OCI-LY7 (cell line): Measurements from ENCODE around the gene ERBB2. TPM values are rescaled to one million over a fixed set of nuclear protein-coding genes. Genes with fewer than 3 reads are reported as not detected.
A peak's percentile ranks its signal among the peaks of the same experiment; 100 is the strongest.

Experiments used
- BruUV-seq: library from RNA; stranded (reverse); fragments of 400-500 nt; replicated peaks from 2 replicates; lab custom pipeline; 2021; lab: Mats Ljungman, UMichigan
- CTCF ChIA-PET: fragments of 300-600 bp; sonication (Branson Sonifier 250); formaldehyde crosslinking; loops from one replicate; lab custom pipeline; 2022; ENCODE audit warnings: antibody characterized with exemption; ENCODE audit not compliant: unreplicated experiment; lab: Charles Lee
- POLR2A ChIA-PET: fragments of 300-600 bp; sonication (Branson Sonifier 250); formaldehyde crosslinking; loops from one replicate; lab custom pipeline; 2022; ENCODE audit warnings: antibody characterized with exemption; lab: Charles Lee
- DNase-seq: peaks from one replicate; pipeline ENCODE4 v3.0.0-alpha.2; 2015; ENCODE audit warnings: low spot score
- H2AFZ ChIP-seq: fragments of 200-600 bp; sonication (generic), shearing (Covaris generic); 2 replicates; pipeline ENCODE4 v1.6.1; 2014; ENCODE audit warnings: mild to moderate bottlenecking, antibody characterized with exemption, low read length, moderate library complexity
- H3K27ac ChIP-seq: fragments of 200-600 bp; sonication (generic); 2 replicates; pipeline ENCODE4 v1.5.1; 2014; ENCODE audit warnings: mixed run types, low read depth, mild to moderate bottlenecking, moderate library complexity, low read length, inconsistent platforms; ENCODE audit not compliant: poor library complexity, severe bottlenecking
- H3K36me3 ChIP-seq: fragments of 200-600 bp; sonication (generic); 2 replicates; pipeline ENCODE4 v1.6.1; 2014; ENCODE audit warnings: mild to moderate bottlenecking, antibody characterized with exemption, low read length, moderate library complexity, mixed read lengths; ENCODE audit not compliant: insufficient read depth
- H3K4me1 ChIP-seq: fragments of 200-600 bp; sonication (generic); 2 replicates; pipeline ENCODE4 v1.5.1; 2014; ENCODE audit warnings: mild to moderate bottlenecking, low read length; ENCODE audit not compliant: insufficient read depth, poor library complexity, severe bottlenecking
- H3K4me2 ChIP-seq: fragments of 200-600 bp; sonication (generic); 2 replicates; pipeline ENCODE4 v1.6.1; 2014; ENCODE audit warnings: mild to moderate bottlenecking, low read length
- H3K4me3 ChIP-seq: fragments of 200-600 bp; sonication (generic); 2 replicates; pipeline ENCODE4 v1.5.1; 2014; ENCODE audit warnings: mild to moderate bottlenecking, low read depth, low read length; ENCODE audit not compliant: poor library complexity, severe bottlenecking
- H3K79me2 ChIP-seq: fragments of 200-600 bp; sonication (generic); 2 replicates; pipeline ENCODE4 v1.6.1; 2016; ENCODE audit warnings: low read depth, mild to moderate bottlenecking, low read length, moderate library complexity, mixed read lengths; ENCODE audit not compliant: insufficient read depth
- H3K9me2 ChIP-seq: fragments of 200-600 bp; sonication (generic); 2 replicates; pipeline ENCODE4 v1.6.1; 2016; ENCODE audit warnings: mild to moderate bottlenecking, low read length, mixed read lengths; ENCODE audit not compliant: insufficient read depth
- H3K9me3 ChIP-seq: fragments of 200-600 bp; sonication (generic); 2 replicates; pipeline ENCODE4 v1.6.1; 2014; ENCODE audit warnings: mild to moderate bottlenecking, mixed run types, low read length, mixed read lengths
- H4K20me1 ChIP-seq: fragments of 200-600 bp; sonication (generic); 2 replicates; pipeline ENCODE4 v1.6.1; 2014; ENCODE audit warnings: mild to moderate bottlenecking, antibody characterized with exemption, low read length, moderate library complexity, mixed read lengths; ENCODE audit not compliant: insufficient read depth
- CTCF ChIP-seq: fragments of 200-600 bp; sonication (generic); conservative IDR thresholded peaks from 2 replicates; pipeline ENCODE4 v1.5.1; 2014; ENCODE audit warnings: mild to moderate bottlenecking, antibody characterized with exemption, low read length, moderate library complexity, mixed read lengths
- EZH2phosphoT487 ChIP-seq: fragments of 200-600 bp; sonication (generic); IDR thresholded peaks from 2 replicates; pipeline ENCODE4 v1.6.1; 2018; ENCODE audit warnings: low read depth, borderline replicate concordance, mild to moderate bottlenecking, mixed run types, antibody characterized with exemption, low read length, moderate library complexity, mixed read lengths
- intact Hi-C: fragments of 100-400 bp; cut with micrococcal nuclease; formaldehyde crosslinking; loops from one replicate; pipeline ENCODE4 v1.10.0; 2022; ENCODE audit not compliant: unreplicated experiment
- total RNA-seq, 2 experiments: library from RNA; depleted of rRNA in 1 of 2; stranded (reverse); fragments of >200 nt in 1 of 2; shearing (Covaris generic) in 1 of 2; gene quantifications; 2 replicates each; pipeline ENCODE4 v1.2.3, GENCODE V29; 2014 to 2022

The ERBB2 gene
- total RNA-seq, 2 experiments from 2014 or later, result 6.5 to 11.4 TPM

GRCh38 chr17:39675390-39676082 is 24.3 kb upstream of the ERBB2 start:
- POLR2A ChIA-PET, result interaction anchor here (1.1 kb wide), 1 partner anchor 12 kb away, joined by 3 read pairs; the partner anchor contains the start of gene PGAP3
- H2AFZ ChIP-seq, result no peak overlapping the region
- intact Hi-C loops, result no loop called here

GRCh38 chr17:39676198-39676819 is 23.6 kb upstream of the ERBB2 start:
- H3K4me1 ChIP-seq, result peaks cover 41% of the 10 kb centered on the region
- H3K27ac ChIP-seq, result peak overlapping the region; percentile 19
- no peaks in the 10 kb centered on the region for H3K9me3 ChIP-seq
- no peak overlapping the region for H3K4me3 ChIP-seq
- no peak overlapping the region for H2AFZ ChIP-seq
- ChIA-PET CTCF (interaction anchor here (1.0 to 1.2 kb wide), 2 partner anchors 22 to 116 kb away, joined by 3 read pairs; no protein-coding TSS in a partner anchor), POLR2A (no interaction called here)
- H3K36me3 ChIP-seq, result no peaks in the 10 kb centered on the region
- peak; percentile 42 for DNase-seq
- no peaks in the 10 kb centered on the region for H3K9me2 ChIP-seq
- no peak overlapping the region for H3K4me2 ChIP-seq
- no peak for TF ChIP-seq CTCF
- TF ChIP-seq EZH2phosphoT487, result no peak
- BruUV-seq, result no TSS peak
- intact Hi-C loops, result no loop called here
- H3K79me2 ChIP-seq, result no peaks in the 10 kb centered on the region
- no peaks in the 10 kb centered on the region for H4K20me1 ChIP-seq

More at GRCh38 chr17:39675390-39676082, 24.3 kb upstream of the ERBB2 start:
- Histone ChIP-seq H3K36me3 (no peaks in the 10 kb centered on the region), H3K4me3 (no peak overlapping the region), H3K9me3 (no peaks in the 10 kb centered on the region), H3K4me1 (peaks cover 41% of the 10 kb centered on the region), H3K9me2 (no peaks in the 10 kb centered on the region), H3K27ac (peak overlapping the region; percentile 19), H3K79me2 (no peaks in the 10 kb centered on the region), H4K20me1 (no peaks in the 10 kb centered on the region), H3K4me2 (no peak overlapping the region)
- TF ChIP-seq CTCF (no peak), EZH2phosphoT487 (no peak)
- CTCF ChIA-PET, result interaction anchor here (1.0 to 1.2 kb wide), 2 partner anchors 22 to 117 kb away, joined by 3 read pairs; no protein-coding TSS in a partner anchor
- BruUV-seq, result no TSS peak
- no peak for DNase-seq

GRCh38 chr17:39677072-39677471 is 22.8 kb upstream of the ERBB2 start:
- Histone ChIP-seq H3K4me1 (peaks cover 41% of the 10 kb centered on the region), H3K9me3 (no peaks in the 10 kb centered on the region), H3K9me2 (no peaks in the 10 kb centered on the region), H3K4me2 (no peak overlapping the region), H2AFZ (no peak overlapping the region), H3K4me3 (no peak overlapping the region), H3K79me2 (no peaks in the 10 kb centered on the region), H4K20me1 (no peaks in the 10 kb centered on the region), H3K27ac (no peak overlapping the region), H3K36me3 (no peaks in the 10 kb centered on the region)
- intact Hi-C loops, result no loop called here
- POLR2A ChIA-PET, result no interaction called here
- CTCF ChIA-PET, result no interaction called here
- BruUV-seq, result no TSS peak
- DNase-seq, result no peak
- TF ChIP-seq CTCF (no peak), EZH2phosphoT487 (no peak)
